Pancreas (tissue), 10 donors: ENCODE measurements around the gene FGFBP1. TPM values are rescaled to one million over a fixed set of nuclear protein-coding genes. Genes with fewer than 3 reads are reported as not detected.

Experiments
- ATAC-seq, 4 donors: fragments of 200-7000 bp; cut with Tn5 transposase; one replicate each; pipeline versions ENCODE4 v1.8.0 to v1.9.1; 2020; ENCODE audit warnings: mild to moderate bottlenecking in 4 of 4, moderate library complexity in 4 of 4
- DNase-seq, 6 donors: peaks; one replicate each; pipeline ENCODE4 v3.0.0-alpha.2; 2020
- FAIRE-seq: peaks from 2 replicates; lab custom pipeline; 2012; peaks lifted over from hg19 to GRCh38; lab: Jason Lieb, UNC
- H3K27ac ChIP-seq, 4 donors: fragments of 200-600 bp; sonication (generic); 1 replicate in 3 of 4; 2 replicates in 1 of 4; pipeline versions ENCODE4 v1.5.0 to v1.8.0; 2020
- H3K27me3 ChIP-seq, 4 donors: fragments of 200-600 bp; one replicate each; pipeline ENCODE4 v1.8.0; 2021
- H3K36me3 ChIP-seq, 3 donors: fragments of 200-600 bp; sonication (generic) in 1 of 3; one replicate each; pipeline versions ENCODE4 v1.5.0 to v1.8.0; 2020 to 2021
- H3K4me1 ChIP-seq, 3 donors: fragments of 200-600 bp; one replicate each; pipeline ENCODE4 v1.8.0; 2021
- H3K4me3 ChIP-seq, 4 donors: fragments of 200-600 bp; sonication (generic) in 2 of 4; one replicate each; pipeline versions ENCODE4 v1.5.0 to v1.8.0; 2020 to 2021
- H3K9me3 ChIP-seq, 4 donors: fragments of 200-600 bp; one replicate each; pipeline ENCODE4 v1.8.0; 2021
- CTCF ChIP-seq, 4 donors: fragments of 200-600 bp; sonication (generic) in 3 of 4; IDR thresholded peaks; one replicate each; pipeline versions ENCODE4 v1.5.0 to v1.8.0; 2021; ENCODE audit warnings: antibody characterized with exemption in 4 of 4
- WGBS, 2 donors: extraction: QIAGEN DNeasy Blood & Tissue Kit; methylation state at CpG; one replicate each; pipeline ENCODE4 v1.1.7; 2013; 5-methylcytosine and 5-hydroxymethylcytosine counted together
- intact Hi-C, 3 donors: fragments of 100-400 bp; cut with DNase I; formaldehyde crosslinking; loops; one replicate each; pipeline versions ENCODE4 v1.11.1 to v1.14.2; 2022
- polyA plus RNA-seq, 2 donors: library from polyadenylated mRNA; stranded (reverse); fragments of 200-250 nt; gene quantifications; one replicate each; pipeline ENCODE4 v1.2.3, GENCODE V29; 2013
- total RNA-seq, 6 donors: library from RNA; stranded (reverse); fragmentation: NEBNext Ultra II Directional in 4 of 6; extraction: Animal tissue kit (Norgen Biotek cat#: 25700) in 4 of 6; gene quantifications; one replicate each; pipeline versions ENCODE4 v1.2.1 to v1.2.4, GENCODE V29; 2021 to 2023
- donor health status: healthy with polysubstance abuse.
- donor health status: DM: no; HTN: no; CAD: no; lungs with moderate emphysema.
- donor health status: DM: no; HTN: no; CAD: no.
- donor health status: control.
- donor health status: control.
- donor health status: Bipolar disorder and iron deficiency.
- donor health status: DM: yes; HTN: yes; CAD: no.
- donor health status: DM: no; HTN: no; CAD: no.
- donor health status: DM: no; HTN: no; CAD: no.
- donor health status: DM: yes; HTN: yes; CAD: no.

The FGFBP1 gene
- total and polyA plus RNA-seq, 8 donors: 0.09 to 0.26 (median 0.12) TPM; not detected in 3

- no peak for FAIRE-seq
Observed at GRCh38 chr4:15901007-15901406, 37.5 kb downstream of the FGFBP1 start.

GRCh38 chr4:15899511-15899910, 39.0 kb downstream of the FGFBP1 start:
- no peaks in the 10 kb centered on the region for H3K9me3 ChIP-seq
- WGBS, 2 donors: 66 to 79% methylated on average over 1 of the region's 1 CpG
- no peaks in the 10 kb centered on the region for H3K4me1 ChIP-seq
- no peaks in the 10 kb centered on the region for H3K36me3 ChIP-seq
- ATAC-seq (no peak), FAIRE-seq (no peak), DNase-seq (no peak)
- intact Hi-C loops: no loop called here
- no peak overlapping the region for H3K4me3 ChIP-seq
- H3K27ac ChIP-seq: no peak overlapping the region
- no peak for TF ChIP-seq CTCF (IDR thresholded peaks at IDR 0.05)
- no peaks in the 10 kb centered on the region for H3K27me3 ChIP-seq

More at GRCh38 chr4:15901007-15901406, 37.5 kb downstream of the FGFBP1 start:
- DNase-seq (no peak), ATAC-seq (no peak)
- Histone ChIP-seq H3K36me3 (no peaks in the 10 kb centered on the region), H3K27me3 (no peaks in the 10 kb centered on the region), H3K4me1 (no peaks in the 10 kb centered on the region), H3K4me3 (no peak overlapping the region), H3K9me3 (no peaks in the 10 kb centered on the region), H3K27ac (no peak overlapping the region)
- WGBS, 2 donors: 55 to 66% methylated on average over 3 of the region's 3 CpGs
- intact Hi-C loops: no loop called here
- no peak for TF ChIP-seq CTCF (IDR thresholded peaks at IDR 0.05)

- Histone ChIP-seq H3K27me3 (no peaks in the 10 kb centered on the region), H3K9me3 (no peaks in the 10 kb centered on the region), H3K27ac (no peak overlapping the region), H3K36me3 (no peaks in the 10 kb centered on the region), H3K4me1 (no peaks in the 10 kb centered on the region), H3K4me3 (no peak overlapping the region)
- intact Hi-C loops: no loop called here
- no peak for FAIRE-seq
- ATAC-seq: no peak
- TF ChIP-seq CTCF (IDR thresholded peaks at IDR 0.05): no peak
- no peak for DNase-seq
Observed at GRCh38 chr4:15898902-15899301, 39.6 kb downstream of the FGFBP1 start.

- Histone ChIP-seq H3K27me3 (no peaks in the 10 kb centered on the region), H3K36me3 (no peaks in the 10 kb centered on the region), H3K4me3 (no peak overlapping the region), H3K27ac (no peak overlapping the region), H3K9me3 (no peaks in the 10 kb centered on the region), H3K4me1 (no peaks in the 10 kb centered on the region)
- ATAC-seq (no peak), DNase-seq (no peak), FAIRE-seq (no peak)
- intact Hi-C loops: no loop called here
- WGBS, 2 donors: 53 to 73% methylated on average over 2 of the region's 2 CpGs
- TF ChIP-seq CTCF (IDR thresholded peaks at IDR 0.05): no peak
Observed at GRCh38 chr4:15897577-15897976, 41.0 kb downstream of the FGFBP1 start.

- 66 to 70% methylated on average over 4 of the region's 4 CpGs for WGBS, 2 donors
- FAIRE-seq: no peak
- no peak for ATAC-seq
Observed at GRCh38 chr4:15894921-15895916, 43.3 kb downstream of the FGFBP1 start.

More at GRCh38 chr4:15894921-15895916, 43.3 kb downstream of the FGFBP1 start:
- Histone ChIP-seq H3K27ac (no peak overlapping the region), H3K4me1 (no peaks in the 10 kb centered on the region), H3K27me3 (no peaks in the 10 kb centered on the region), H3K36me3 (no peaks in the 10 kb centered on the region), H3K9me3 (no peaks in the 10 kb centered on the region), H3K4me3 (no peak overlapping the region)
- intact Hi-C loops: no loop called here
- no peak for DNase-seq
- TF ChIP-seq CTCF (IDR thresholded peaks at IDR 0.05): no peak
